HG03575 (cell line): ENCODE measurements around the gene WDR33.
"Not testable (repeated sequence)": the region's sequence is repeated elsewhere in the genome, so short reads cannot be mapped to it uniquely, and the experiment has no call there.

Experiments used
- ATAC-seq: cut with Tn5 transposase; IDR thresholded peaks from one replicate; pipeline ENCODE4 v1.9.1; 2021; ENCODE audit not compliant: unreplicated experiment, insufficient number of reproducible peaks, low FRiP score; ENCODE audit errors: extremely low read depth

Gene WDR33

GRCh38 chr2:127810619-127811396, at the start of gene WDR33:
WDR33 (minus strand) TSS chr2:127811171; CDS start chr2:127770981, 40,190 bp downstream.
- peak; percentile 56 for ATAC-seq

GRCh38 chr2:127860130-127860529, 49.2 kb upstream of the WDR33 start:
- no peak for ATAC-seq

- ATAC-seq = no peak
Measured at GRCh38 chr2:127859712-127860085, 48.7 kb upstream of the WDR33 start.

GRCh38 chr2:127857265-127857808, 46.4 kb upstream of the WDR33 start:
- no peak for ATAC-seq

GRCh38 chr2:127853671-127854070, 42.7 kb upstream of the WDR33 start:
- ATAC-seq = no peak

- no peak for ATAC-seq
Measured at GRCh38 chr2:127852388-127852787, 41.4 kb upstream of the WDR33 start.

GRCh38 chr2:127847931-127848330, 37.0 kb upstream of the WDR33 start:
- no peak for ATAC-seq

GRCh38 chr2:127844973-127845372, 34.0 kb upstream of the WDR33 start:
- no peak for ATAC-seq

- no peak for ATAC-seq
Measured at GRCh38 chr2:127843677-127844076, 32.7 kb upstream of the WDR33 start.

- no peak for ATAC-seq
Measured at GRCh38 chr2:127841466-127842178, 30.7 kb upstream of the WDR33 start.

GRCh38 chr2:127840893-127841292, 29.9 kb upstream of the WDR33 start:
- no peak for ATAC-seq

- no peak for ATAC-seq
Measured at GRCh38 chr2:127834951-127835350, 24.0 kb upstream of the WDR33 start.

GRCh38 chr2:127829845-127830246, 18.9 kb upstream of the WDR33 start:
- ATAC-seq = peak; percentile 93

- not testable (repeated sequence) for ATAC-seq
Measured at GRCh38 chr2:127826708-127827107, 15.7 kb upstream of the WDR33 start.

- ATAC-seq = no peak
Measured at GRCh38 chr2:127826047-127826446, 15.1 kb upstream of the WDR33 start.

GRCh38 chr2:127820080-127820668, 9.2 kb upstream of the WDR33 start:
- no peak for ATAC-seq

GRCh38 chr2:127818794-127819425, 7.9 kb upstream of the WDR33 start:
- no peak for ATAC-seq

- no peak for ATAC-seq
Measured at GRCh38 chr2:127818241-127818640, 7.3 kb upstream of the WDR33 start.

- no peak for ATAC-seq
Measured at GRCh38 chr2:127814677-127815076, 3.7 kb upstream of the WDR33 start.
